Measurements from ENCODE around the gene DCDC1. TPM values are rescaled to one million over a fixed set of nuclear protein-coding genes. Genes with fewer than 3 reads are reported as not detected.

Gene DCDC1
- total RNA-seq, 4 donors from 2014 or later = 0.32 TPM; not detected in 3

GRCh38 chr11:31089117-31089516, 280.4 kb downstream of the DCDC1 start:
- Histone ChIP-seq H3K4me1 (no peaks in the 10 kb centered on the region), H3K27ac (no peak overlapping the region), H3K4me3 (no peak overlapping the region), H3K9me3 (peaks cover 4% of the 10 kb centered on the region in 2 donors), H3K36me3 (no peaks in the 10 kb centered on the region), H3K27me3 (no peaks in the 10 kb centered on the region)
- 89 to 90% methylated on average over 2 of the region's 2 CpGs for WGBS, 2 donors (ENCODE audit: low coverage in 1 of 2)
- in situ Hi-C loops (cut with MboI; ENCODE audit: low pct_ligation_motif_present in 1 of 4, low pct_unique_long_range_greater_than_20kb in 1 of 4, low sequenced_read_pairs in 3 of 4) (loop anchor here in 1 of 4 donors (10.0 kb wide), 1 partner anchor 64 kb away; no protein-coding TSS in a partner anchor), intact Hi-C loops (cut with DNase I; ENCODE audit: low total_unique reads) (no loop called here)
- DNase-seq = no peak
- no peak for TF ChIP-seq EP300 (IDR thresholded peaks at IDR 0.05; ENCODE audit: low read depth)
- no peak for TF ChIP-seq POLR2AphosphoS5 (IDR thresholded peaks at IDR 0.05)
- TF ChIP-seq POLR2A (IDR thresholded peaks at IDR 0.05) = no peak
- no peak for TF ChIP-seq CTCF (IDR thresholded peaks at IDR 0.05)

- no peaks in the 10 kb centered on the region for H3K9me3 ChIP-seq
These were observed 299.9 kb downstream of the DCDC1 start for GRCh38 chr11:31069447-31070205.

GRCh38 chr11:31060880-31061279, 308.7 kb downstream of the DCDC1 start:
- no peak for DNase-seq
- Histone ChIP-seq H3K4me1 (no peaks in the 10 kb centered on the region), H3K36me3 (no peaks in the 10 kb centered on the region), H3K9me3 (no peaks in the 10 kb centered on the region), H3K4me3 (no peak overlapping the region), H3K27me3 (no peaks in the 10 kb centered on the region), H3K27ac (no peak overlapping the region)
- in situ Hi-C loops (cut with MboI; ENCODE audit: low pct_ligation_motif_present in 1 of 4, low pct_unique_long_range_greater_than_20kb in 1 of 4, low sequenced_read_pairs in 3 of 4) = no loop called here
- WGBS, 2 donors (ENCODE audit: low coverage in 1 of 2) = 76 to 86% methylated on average over 2 of the region's 2 CpGs
- TF ChIP-seq CTCF (IDR thresholded peaks at IDR 0.05) = no peak
- no peak for TF ChIP-seq POLR2AphosphoS5 (IDR thresholded peaks at IDR 0.05)
- TF ChIP-seq POLR2A (IDR thresholded peaks at IDR 0.05) = no peak
- no peak for TF ChIP-seq EP300 (IDR thresholded peaks at IDR 0.05; ENCODE audit: low read depth)
- intact Hi-C loops (cut with DNase I; ENCODE audit: low total_unique reads) = no loop called here

More at GRCh38 chr11:31069447-31070205, 299.9 kb downstream of the DCDC1 start:
- H3K4me3 ChIP-seq = no peak overlapping the region
- H3K36me3 ChIP-seq = no peaks in the 10 kb centered on the region
- DNase-seq = no peak
- intact Hi-C loops (cut with DNase I; ENCODE audit: low total_unique reads) (no loop called here), in situ Hi-C loops (cut with MboI; ENCODE audit: low pct_ligation_motif_present in 1 of 4, low pct_unique_long_range_greater_than_20kb in 1 of 4, low sequenced_read_pairs in 3 of 4) (no loop called here)
- 31 to 33% methylated on average over 1 of the region's 1 CpG for WGBS, 2 donors (ENCODE audit: low coverage in 1 of 2)
- no peak overlapping the region for H3K27ac ChIP-seq
- H3K4me1 ChIP-seq = no peaks in the 10 kb centered on the region
- no peak for TF ChIP-seq EP300 (IDR thresholded peaks at IDR 0.05; ENCODE audit: low read depth)
- no peak for TF ChIP-seq POLR2A (IDR thresholded peaks at IDR 0.05)
- TF ChIP-seq POLR2AphosphoS5 (IDR thresholded peaks at IDR 0.05) = no peak
- TF ChIP-seq CTCF (IDR thresholded peaks at IDR 0.05) = no peak
- no peaks in the 10 kb centered on the region for H3K27me3 ChIP-seq

DNA sequence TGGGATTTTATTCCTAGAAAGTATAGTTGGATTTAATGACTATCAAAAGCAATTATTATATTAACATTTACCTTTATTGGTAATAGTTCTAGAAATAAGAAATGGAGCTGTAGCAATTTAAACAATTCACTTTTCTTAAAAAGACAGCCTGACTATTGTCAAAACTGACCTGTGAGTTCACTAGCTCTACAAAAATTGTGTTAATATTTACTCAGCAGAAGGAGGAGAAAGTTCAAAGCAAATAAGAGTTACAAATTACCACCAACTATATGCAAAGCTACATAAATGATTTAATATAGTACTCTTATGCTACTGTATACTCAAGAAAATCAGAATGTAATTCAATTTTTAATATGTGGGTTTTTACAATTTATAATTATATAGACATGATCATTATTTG, 310.0 kb downstream of the DCDC1 start:
- Histone ChIP-seq H3K36me3 (no peaks in the 10 kb centered on the region), H3K27ac (no peak overlapping the region), H3K4me3 (no peak overlapping the region), H3K4me1 (no peaks in the 10 kb centered on the region), H3K9me3 (no peaks in the 10 kb centered on the region), H3K27me3 (no peaks in the 10 kb centered on the region)
- in situ Hi-C loops (cut with MboI; ENCODE audit: low pct_ligation_motif_present in 1 of 4, low pct_unique_long_range_greater_than_20kb in 1 of 4, low sequenced_read_pairs in 3 of 4) (no loop called here), intact Hi-C loops (cut with DNase I; ENCODE audit: low total_unique reads) (no loop called here)
- no peak for TF ChIP-seq POLR2AphosphoS5 (IDR thresholded peaks at IDR 0.05)
- TF ChIP-seq EP300 (IDR thresholded peaks at IDR 0.05; ENCODE audit: low read depth) = no peak
- TF ChIP-seq POLR2A (IDR thresholded peaks at IDR 0.05) = no peak
- no peak for TF ChIP-seq CTCF (IDR thresholded peaks at IDR 0.05)
- no peak for DNase-seq
